SU-DHL-6 (cell line): ENCODE data around the gene CCDC85B.

Experiments
- EZH2phosphoT487 ChIP-seq: fragments of 200-600 bp; sonication (generic), shearing (Covaris generic); conservative IDR thresholded peaks from 2 replicates; pipeline ENCODE4 v1.6.1; 2018; ENCODE audit warnings: mild to moderate bottlenecking, antibody characterized with exemption, low read length, moderate library complexity, mixed read lengths
- TF ChIP-seq, protein P1 (sequence below): fragments of 200-600 bp; sonication (generic); IDR thresholded peaks from one replicate; pipeline ENCODE4 v1.5.1; 2017; ENCODE audit warnings: antibody characterized with exemption, mild to moderate bottlenecking, low read length, moderate library complexity; ENCODE audit not compliant: insufficient read depth, poor library complexity, severe bottlenecking

DNA sequence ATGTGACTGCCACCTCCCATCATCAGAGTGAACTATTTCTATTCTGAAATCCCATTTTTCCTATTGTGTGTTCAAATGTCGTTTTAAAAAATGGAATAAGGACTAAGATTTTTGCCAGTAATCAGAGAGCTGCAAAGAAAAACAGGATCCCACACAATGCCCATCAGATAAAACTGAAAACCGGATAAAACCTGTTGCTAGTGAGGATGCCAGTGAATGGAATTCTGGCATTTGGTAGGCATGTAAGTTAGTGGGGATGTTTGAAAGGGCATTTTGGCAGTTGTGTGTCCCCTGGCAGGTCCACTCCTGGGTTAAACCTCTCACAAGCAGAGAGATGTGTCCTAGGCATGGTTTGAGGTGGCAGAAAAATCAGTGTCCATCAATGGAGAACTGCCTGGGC, 34.9 kb downstream of the CCDC85B start:
- TF ChIP-seq, protein P1, sequence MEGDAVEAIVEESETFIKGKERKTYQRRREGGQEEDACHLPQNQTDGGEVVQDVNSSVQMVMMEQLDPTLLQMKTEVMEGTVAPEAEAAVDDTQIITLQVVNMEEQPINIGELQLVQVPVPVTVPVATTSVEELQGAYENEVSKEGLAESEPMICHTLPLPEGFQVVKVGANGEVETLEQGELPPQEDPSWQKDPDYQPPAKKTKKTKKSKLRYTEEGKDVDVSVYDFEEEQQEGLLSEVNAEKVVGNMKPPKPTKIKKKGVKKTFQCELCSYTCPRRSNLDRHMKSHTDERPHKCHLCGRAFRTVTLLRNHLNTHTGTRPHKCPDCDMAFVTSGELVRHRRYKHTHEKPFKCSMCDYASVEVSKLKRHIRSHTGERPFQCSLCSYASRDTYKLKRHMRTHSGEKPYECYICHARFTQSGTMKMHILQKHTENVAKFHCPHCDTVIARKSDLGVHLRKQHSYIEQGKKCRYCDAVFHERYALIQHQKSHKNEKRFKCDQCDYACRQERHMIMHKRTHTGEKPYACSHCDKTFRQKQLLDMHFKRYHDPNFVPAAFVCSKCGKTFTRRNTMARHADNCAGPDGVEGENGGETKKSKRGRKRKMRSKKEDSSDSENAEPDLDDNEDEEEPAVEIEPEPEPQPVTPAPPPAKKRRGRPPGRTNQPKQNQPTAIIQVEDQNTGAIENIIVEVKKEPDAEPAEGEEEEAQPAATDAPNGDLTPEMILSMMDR = no peak
- no peak for TF ChIP-seq EZH2phosphoT487
